GM23338 (cell line): ENCODE data around the gene IGF1R. TPM values are rescaled to one million over a fixed set of nuclear protein-coding genes. Genes with fewer than 3 reads are reported as not detected.

Experiments
- ATAC-seq: fragments of 200-7000 bp; cut with Tn5 transposase; 3 replicates; pipeline ENCODE4 v1.9.1; 2020
- DNase-seq: peaks from one replicate; pipeline ENCODE4 v3.0.0-alpha.2; 2015; ENCODE audit warnings: low spot score
- H2AFZ ChIP-seq: fragments of 200-600 bp; sonication (generic); 2 replicates; pipeline ENCODE4 v1.8.0; 2016; ENCODE audit warnings: antibody characterized with exemption, mild to moderate bottlenecking, moderate library complexity
- H3F3A ChIP-seq: fragments of 200-600 bp; sonication (generic); replicated peaks from 2 replicates; pipeline ENCODE4 v1.8.0; 2017; ENCODE audit warnings: antibody characterized with exemption, mixed run types, low read depth
- H3K27ac ChIP-seq: fragments of 200-600 bp; sonication (generic); 2 replicates; pipeline ENCODE4 v1.6.1; 2016; ENCODE audit warnings: low read depth
- H3K27me3 ChIP-seq: fragments of 200-600 bp; sonication (generic); 2 replicates; pipeline ENCODE4 v1.8.0; 2016; ENCODE audit warnings: mild to moderate bottlenecking, mixed run types, moderate library complexity; ENCODE audit not compliant: insufficient read depth
- H3K36me3 ChIP-seq: fragments of 200-600 bp; sonication (generic); 2 replicates; pipeline ENCODE4 v1.8.0; 2016; ENCODE audit warnings: mild to moderate bottlenecking; ENCODE audit not compliant: insufficient read depth
- H3K4me1 ChIP-seq: fragments of 200-600 bp; sonication (generic); 2 replicates; pipeline ENCODE4 v1.8.0; 2016; ENCODE audit warnings: mild to moderate bottlenecking, moderate library complexity; ENCODE audit not compliant: insufficient read depth
- H3K4me2 ChIP-seq: fragments of 200-600 bp; sonication (generic); 2 replicates; pipeline ENCODE4 v1.7.1; 2017; ENCODE audit warnings: mixed run types
- H3K4me3 ChIP-seq: fragments of 200-600 bp; sonication (generic); 2 replicates; pipeline ENCODE4 v1.6.1; 2016; ENCODE audit warnings: mixed run types
- H3K79me2 ChIP-seq: fragments of 200-600 bp; sonication (generic); replicated peaks from 2 replicates; pipeline ENCODE4 v1.8.0; 2017; ENCODE audit warnings: mild to moderate bottlenecking; ENCODE audit not compliant: insufficient read depth
- H3K9me2 ChIP-seq: fragments of 200-600 bp; sonication (generic); 2 replicates; pipeline ENCODE4 v1.8.0; 2017; ENCODE audit not compliant: insufficient read depth
- H4K20me1 ChIP-seq: fragments of 200-600 bp; sonication (generic); replicated peaks from 2 replicates; pipeline ENCODE4 v1.8.0; 2017; ENCODE audit warnings: mild to moderate bottlenecking; ENCODE audit not compliant: insufficient read depth
- H3K27ac Mint-ChIP-seq: 2 replicates; pipeline ENCODE4 v1.8.0; 2020; ENCODE audit warnings: inconsistent platforms, mild to moderate bottlenecking, moderate library complexity, mixed read lengths
- H3K27me3 Mint-ChIP-seq: 3 replicates; pipeline ENCODE4 v1.8.0; 2022; ENCODE audit warnings: low read depth, mild to moderate bottlenecking, moderate library complexity, mixed read lengths, inconsistent platforms; ENCODE audit not compliant: insufficient read depth, poor library complexity
- H3K36me3 Mint-ChIP-seq: 3 replicates; pipeline ENCODE4 v1.8.0; 2021; ENCODE audit warnings: low read depth, mild to moderate bottlenecking, inconsistent platforms, moderate library complexity, mixed read lengths
- H3K4me1 Mint-ChIP-seq: 3 replicates; pipeline ENCODE4 v1.8.0; 2020; ENCODE audit warnings: mild to moderate bottlenecking, inconsistent platforms, mixed read lengths
- H3K4me3 Mint-ChIP-seq: 3 replicates; pipeline ENCODE4 v1.8.0; 2021; ENCODE audit warnings: moderate library complexity, mild to moderate bottlenecking, inconsistent platforms, mixed read lengths
- H3K9me3 Mint-ChIP-seq: 3 replicates; pipeline ENCODE4 v1.8.0; 2020; ENCODE audit warnings: moderate library complexity, mild to moderate bottlenecking, inconsistent platforms, mixed read lengths
- CREB1 ChIP-seq: fragments of 250-450 bp; sonication (Bioruptor Pico); IDR thresholded peaks from 2 replicates; pipeline ENCODE4 v1.5.0; 2020; ENCODE audit warnings: low read depth, mild to moderate bottlenecking, moderate library complexity
- CTCF ChIP-seq, 2 experiments: fragments of 200-600 bp in 1 of 2; sonication (generic) in 1 of 2; conservative IDR thresholded peaks; 2 replicates each; pipeline versions ENCODE4 v1.5.1 to v1.6.1; 2016 to 2017; ENCODE audit warnings: antibody characterized with exemption in 2 of 2, low read depth in 2 of 2, mild to moderate bottlenecking in 2 of 2, moderate library complexity in 1 of 2
- EZH2 ChIP-seq: fragments of 200-600 bp; sonication (generic); IDR thresholded peaks from one replicate; pipeline ENCODE4 v1.8.0; 2017; ENCODE audit warnings: antibody characterized with exemption, mild to moderate bottlenecking, low read depth; ENCODE audit not compliant: unreplicated experiment
- EZH2phosphoT487 ChIP-seq: fragments of 200-600 bp; sonication (generic); IDR thresholded peaks from one replicate; pipeline ENCODE4 v1.8.1; 2018; ENCODE audit warnings: antibody characterized with exemption; ENCODE audit not compliant: unreplicated experiment
- JUNB ChIP-seq: IDR thresholded peaks from one replicate; pipeline ENCODE4 v1.6.1; 2016; ENCODE audit warnings: antibody characterized with exemption; ENCODE audit not compliant: unreplicated experiment
- NANOG ChIP-seq: IDR thresholded peaks from 2 replicates; pipeline ENCODE4 v1.6.1; 2016; ENCODE audit warnings: antibody characterized with exemption, borderline replicate concordance
- POLR2AphosphoS5 ChIP-seq: IDR thresholded peaks from 2 replicates; pipeline ENCODE4 v1.6.1; 2016; ENCODE audit warnings: antibody characterized with exemption, low read depth
- REST ChIP-seq: IDR thresholded peaks from one replicate; pipeline ENCODE4 v1.6.1; 2018; ENCODE audit warnings: antibody characterized with exemption; ENCODE audit not compliant: unreplicated experiment
- STAT1 ChIP-seq: IDR thresholded peaks from one replicate; pipeline ENCODE4 v1.6.1; 2016; ENCODE audit warnings: antibody characterized with exemption; ENCODE audit not compliant: unreplicated experiment
- ZNF114 ChIP-seq: fragments of 250-450 bp; sonication (Bioruptor Pico); IDR thresholded peaks from 2 replicates; pipeline ENCODE4 v1.5.0; 2020; ENCODE audit warnings: mild to moderate bottlenecking, moderate library complexity
- ZNF331 ChIP-seq: fragments of 250-450 bp; sonication (Bioruptor Pico); IDR thresholded peaks from 2 replicates; pipeline ENCODE4 v1.5.0; 2020; ENCODE audit warnings: low read depth, mild to moderate bottlenecking, moderate library complexity
- polyA plus RNA-seq: library from polyadenylated mRNA; unstranded; fragments of >200 nt; fragmentation: Nextera tagmentation; extraction: Ambion mirVana; gene quantifications from 2 replicates; pipeline ENCODE4 v1.2.1, GENCODE V29; 2016
- total RNA-seq: library from RNA; depleted of rRNA; stranded (reverse); fragments of >200 nt; shearing (Covaris generic); gene quantifications from 2 replicates; pipeline ENCODE4 v1.2.3, GENCODE V29; 2014

The IGF1R gene
- total and polyA plus RNA-seq, 2 experiments from 2014 or later, result 20.4 to 92.2 TPM

- peaks cover 66% of the 10 kb centered on the region for H4K20me1 ChIP-seq
Measured at GRCh38 chr15:98744506-98744905, 96.2 kb downstream of the IGF1R start.

GRCh38 chr15:98745179-98745578 is 96.8 kb downstream of the IGF1R start:
- Histone ChIP-seq H3K27ac (no peak overlapping the region), H3K27me3 (no peaks in the 10 kb centered on the region), H3K9me2 (no peaks in the 10 kb centered on the region), H3F3A (no peaks in the 10 kb centered on the region), H3K4me3 (no peak overlapping the region), H3K79me2 (peaks cover 100% of the 10 kb centered on the region), H3K36me3 (no peaks in the 10 kb centered on the region), H3K4me1 (peaks cover 52% of the 10 kb centered on the region), H2AFZ (no peak overlapping the region), H3K4me2 (no peak overlapping the region; the same call in 1 of the 2 replicates), H4K20me1 (peaks cover 71% of the 10 kb centered on the region)
- peaks cover 60% of the 10 kb centered on the region for H3K4me1 Mint-ChIP-seq
- H3K9me3 Mint-ChIP-seq, result no peaks in the 10 kb centered on the region
- no peaks in the 10 kb centered on the region for H3K36me3 Mint-ChIP-seq
- no peak overlapping the region; the same call in 1 of the 2 replicates for H3K27ac Mint-ChIP-seq
- DNase-seq (no peak), ATAC-seq (peak; percentile 48)
- H3K27me3 Mint-ChIP-seq, result peaks cover 1% of the 10 kb centered on the region
- no peak overlapping the region for H3K4me3 Mint-ChIP-seq
- TF ChIP-seq JUNB (no peak), EZH2phosphoT487 (no peak), POLR2AphosphoS5 (no peak), NANOG (no peak), REST (no peak)

More at GRCh38 chr15:98744506-98744905, 96.2 kb downstream of the IGF1R start:
- Mint-ChIP-seq H3K27ac (no peak overlapping the region), H3K36me3 (no peaks in the 10 kb centered on the region), H3K4me1 (peaks cover 64% of the 10 kb centered on the region), H3K27me3 (peaks cover 1% of the 10 kb centered on the region), H3K9me3 (no peaks in the 10 kb centered on the region), H3K4me3 (no peak overlapping the region)
- H3K4me1 ChIP-seq, result peaks cover 58% of the 10 kb centered on the region
- H3K36me3 ChIP-seq, result no peaks in the 10 kb centered on the region
- no peak overlapping the region for H3K27ac ChIP-seq
- H3K27me3 ChIP-seq, result no peaks in the 10 kb centered on the region
- TF ChIP-seq ZNF331 (CRISPR knock-in tag), result no peak
- no peak for TF ChIP-seq EZH2phosphoT487
- TF ChIP-seq CTCF (conservative IDR thresholded peaks at IDR 0.05; ENCODE audit: low read depth in 2 of 2), result no peak
- no peak for TF ChIP-seq STAT1
- no peak for TF ChIP-seq POLR2AphosphoS5
- no peak for TF ChIP-seq ZNF114
- TF ChIP-seq NANOG, result no peak
- no peak for TF ChIP-seq EZH2
- no peak for TF ChIP-seq CREB1 (CRISPR knock-in tag)
- no peak for ATAC-seq
- no peaks in the 10 kb centered on the region for H3K9me2 ChIP-seq
- peaks cover 100% of the 10 kb centered on the region for H3K79me2 ChIP-seq
- DNase-seq, result no peak
- no peaks in the 10 kb centered on the region for H3F3A ChIP-seq
- no peak overlapping the region; the same call in 1 of the 2 replicates for H3K4me2 ChIP-seq
- H3K4me3 ChIP-seq, result no peak overlapping the region
- H2AFZ ChIP-seq, result no peak overlapping the region
